ENCODE data around the gene SLC13A3.

DNA sequence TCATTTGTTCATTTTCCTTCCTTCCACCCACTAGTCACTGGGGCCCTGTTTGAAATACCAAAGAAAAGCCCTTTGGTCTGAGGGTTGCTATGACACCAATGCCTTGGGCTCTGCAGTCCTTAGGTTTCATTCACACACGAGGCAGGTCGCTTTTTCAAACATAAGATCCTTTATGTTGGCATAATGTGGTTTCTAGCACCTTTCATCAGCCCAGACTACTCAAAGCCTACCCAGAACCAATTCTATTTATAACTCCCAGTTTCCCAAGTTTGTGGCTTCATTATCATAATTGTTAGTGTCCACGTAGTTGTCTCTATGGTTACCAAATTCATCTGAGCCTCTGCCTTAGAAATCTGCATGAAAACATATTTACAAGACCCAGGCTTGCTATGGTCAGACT, 44.6 kb upstream of the SLC13A3 start:
- TF ChIP-seq, protein P1, sequence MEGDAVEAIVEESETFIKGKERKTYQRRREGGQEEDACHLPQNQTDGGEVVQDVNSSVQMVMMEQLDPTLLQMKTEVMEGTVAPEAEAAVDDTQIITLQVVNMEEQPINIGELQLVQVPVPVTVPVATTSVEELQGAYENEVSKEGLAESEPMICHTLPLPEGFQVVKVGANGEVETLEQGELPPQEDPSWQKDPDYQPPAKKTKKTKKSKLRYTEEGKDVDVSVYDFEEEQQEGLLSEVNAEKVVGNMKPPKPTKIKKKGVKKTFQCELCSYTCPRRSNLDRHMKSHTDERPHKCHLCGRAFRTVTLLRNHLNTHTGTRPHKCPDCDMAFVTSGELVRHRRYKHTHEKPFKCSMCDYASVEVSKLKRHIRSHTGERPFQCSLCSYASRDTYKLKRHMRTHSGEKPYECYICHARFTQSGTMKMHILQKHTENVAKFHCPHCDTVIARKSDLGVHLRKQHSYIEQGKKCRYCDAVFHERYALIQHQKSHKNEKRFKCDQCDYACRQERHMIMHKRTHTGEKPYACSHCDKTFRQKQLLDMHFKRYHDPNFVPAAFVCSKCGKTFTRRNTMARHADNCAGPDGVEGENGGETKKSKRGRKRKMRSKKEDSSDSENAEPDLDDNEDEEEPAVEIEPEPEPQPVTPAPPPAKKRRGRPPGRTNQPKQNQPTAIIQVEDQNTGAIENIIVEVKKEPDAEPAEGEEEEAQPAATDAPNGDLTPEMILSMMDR (conservative IDR thresholded peaks at IDR 0.05; ENCODE audit: low read depth, low read length): no peak
- no peak for TF ChIP-seq EZH2 (IDR thresholded peaks at IDR 0.05; ENCODE audit: borderline replicate concordance, low read depth, low read length, poor library complexity, severe bottlenecking)
